GM23338 (cell line): ENCODE data around the gene PSMD8. TPM values are rescaled to one million over a fixed set of nuclear protein-coding genes. Genes with fewer than 3 reads are reported as not detected.
A peak's percentile ranks its signal among the peaks of the same experiment; 100 is the strongest.

Source experiments
- ATAC-seq: fragments of 200-7000 bp; cut with Tn5 transposase; 3 replicates; pipeline ENCODE4 v1.9.1; 2020
- DNase-seq: peaks from one replicate; pipeline ENCODE4 v3.0.0-alpha.2; 2015; ENCODE audit warnings: low spot score
- H2AFZ ChIP-seq: fragments of 200-600 bp; sonication (generic); 2 replicates; pipeline ENCODE4 v1.8.0; 2016; ENCODE audit warnings: antibody characterized with exemption, mild to moderate bottlenecking, moderate library complexity
- H3F3A ChIP-seq: fragments of 200-600 bp; sonication (generic); replicated peaks from 2 replicates; pipeline ENCODE4 v1.8.0; 2017; ENCODE audit warnings: antibody characterized with exemption, mixed run types, low read depth
- H3K27ac ChIP-seq: fragments of 200-600 bp; sonication (generic); 2 replicates; pipeline ENCODE4 v1.6.1; 2016; ENCODE audit warnings: low read depth
- H3K27me3 ChIP-seq: fragments of 200-600 bp; sonication (generic); 2 replicates; pipeline ENCODE4 v1.8.0; 2016; ENCODE audit warnings: mild to moderate bottlenecking, mixed run types, moderate library complexity; ENCODE audit not compliant: insufficient read depth
- H3K36me3 ChIP-seq: fragments of 200-600 bp; sonication (generic); 2 replicates; pipeline ENCODE4 v1.8.0; 2016; ENCODE audit warnings: mild to moderate bottlenecking; ENCODE audit not compliant: insufficient read depth
- H3K4me1 ChIP-seq: fragments of 200-600 bp; sonication (generic); 2 replicates; pipeline ENCODE4 v1.8.0; 2016; ENCODE audit warnings: mild to moderate bottlenecking, moderate library complexity; ENCODE audit not compliant: insufficient read depth
- H3K4me2 ChIP-seq: fragments of 200-600 bp; sonication (generic); 2 replicates; pipeline ENCODE4 v1.7.1; 2017; ENCODE audit warnings: mixed run types
- H3K4me3 ChIP-seq: fragments of 200-600 bp; sonication (generic); 2 replicates; pipeline ENCODE4 v1.6.1; 2016; ENCODE audit warnings: mixed run types
- H3K79me2 ChIP-seq: fragments of 200-600 bp; sonication (generic); replicated peaks from 2 replicates; pipeline ENCODE4 v1.8.0; 2017; ENCODE audit warnings: mild to moderate bottlenecking; ENCODE audit not compliant: insufficient read depth
- H3K9me2 ChIP-seq: fragments of 200-600 bp; sonication (generic); 2 replicates; pipeline ENCODE4 v1.8.0; 2017; ENCODE audit not compliant: insufficient read depth
- H4K20me1 ChIP-seq: fragments of 200-600 bp; sonication (generic); replicated peaks from 2 replicates; pipeline ENCODE4 v1.8.0; 2017; ENCODE audit warnings: mild to moderate bottlenecking; ENCODE audit not compliant: insufficient read depth
- H3K27ac Mint-ChIP-seq: 2 replicates; pipeline ENCODE4 v1.8.0; 2020; ENCODE audit warnings: inconsistent platforms, mild to moderate bottlenecking, moderate library complexity, mixed read lengths
- H3K27me3 Mint-ChIP-seq: 3 replicates; pipeline ENCODE4 v1.8.0; 2022; ENCODE audit warnings: low read depth, mild to moderate bottlenecking, moderate library complexity, mixed read lengths, inconsistent platforms; ENCODE audit not compliant: insufficient read depth, poor library complexity
- H3K36me3 Mint-ChIP-seq: 3 replicates; pipeline ENCODE4 v1.8.0; 2021; ENCODE audit warnings: low read depth, mild to moderate bottlenecking, inconsistent platforms, moderate library complexity, mixed read lengths
- H3K4me1 Mint-ChIP-seq: 3 replicates; pipeline ENCODE4 v1.8.0; 2020; ENCODE audit warnings: mild to moderate bottlenecking, inconsistent platforms, mixed read lengths
- H3K4me3 Mint-ChIP-seq: 3 replicates; pipeline ENCODE4 v1.8.0; 2021; ENCODE audit warnings: moderate library complexity, mild to moderate bottlenecking, inconsistent platforms, mixed read lengths
- H3K9me3 Mint-ChIP-seq: 3 replicates; pipeline ENCODE4 v1.8.0; 2020; ENCODE audit warnings: moderate library complexity, mild to moderate bottlenecking, inconsistent platforms, mixed read lengths
- EZH2 ChIP-seq: fragments of 200-600 bp; sonication (generic); IDR thresholded peaks from one replicate; pipeline ENCODE4 v1.8.0; 2017; ENCODE audit warnings: antibody characterized with exemption, mild to moderate bottlenecking, low read depth; ENCODE audit not compliant: unreplicated experiment
- EZH2phosphoT487 ChIP-seq: fragments of 200-600 bp; sonication (generic); IDR thresholded peaks from one replicate; pipeline ENCODE4 v1.8.1; 2018; ENCODE audit warnings: antibody characterized with exemption; ENCODE audit not compliant: unreplicated experiment
- JUNB ChIP-seq: IDR thresholded peaks from one replicate; pipeline ENCODE4 v1.6.1; 2016; ENCODE audit warnings: antibody characterized with exemption; ENCODE audit not compliant: unreplicated experiment
- NANOG ChIP-seq: IDR thresholded peaks from 2 replicates; pipeline ENCODE4 v1.6.1; 2016; ENCODE audit warnings: antibody characterized with exemption, borderline replicate concordance
- POLR2AphosphoS5 ChIP-seq: IDR thresholded peaks from 2 replicates; pipeline ENCODE4 v1.6.1; 2016; ENCODE audit warnings: antibody characterized with exemption, low read depth
- ZNF114 ChIP-seq: fragments of 250-450 bp; sonication (Bioruptor Pico); IDR thresholded peaks from 2 replicates; pipeline ENCODE4 v1.5.0; 2020; ENCODE audit warnings: mild to moderate bottlenecking, moderate library complexity
- polyA plus RNA-seq: library from polyadenylated mRNA; unstranded; fragments of >200 nt; fragmentation: Nextera tagmentation; extraction: Ambion mirVana; gene quantifications from 2 replicates; pipeline ENCODE4 v1.2.1, GENCODE V29; 2016
- total RNA-seq: library from RNA; depleted of rRNA; stranded (reverse); fragments of >200 nt; shearing (Covaris generic); gene quantifications from 2 replicates; pipeline ENCODE4 v1.2.3, GENCODE V29; 2014
- TF ChIP-seq, protein P1 (sequence below), 2 experiments: fragments of 200-600 bp in 1 of 2; sonication (generic) in 1 of 2; conservative IDR thresholded peaks; 2 replicates each; pipeline versions ENCODE4 v1.5.1 to v1.6.1; 2016 to 2017; ENCODE audit warnings: antibody characterized with exemption in 2 of 2, low read depth in 2 of 2, mild to moderate bottlenecking in 2 of 2, moderate library complexity in 1 of 2

Gene PSMD8
- total and polyA plus RNA-seq, 2 experiments from 2014 or later = 129 to 241 TPM

DNA sequence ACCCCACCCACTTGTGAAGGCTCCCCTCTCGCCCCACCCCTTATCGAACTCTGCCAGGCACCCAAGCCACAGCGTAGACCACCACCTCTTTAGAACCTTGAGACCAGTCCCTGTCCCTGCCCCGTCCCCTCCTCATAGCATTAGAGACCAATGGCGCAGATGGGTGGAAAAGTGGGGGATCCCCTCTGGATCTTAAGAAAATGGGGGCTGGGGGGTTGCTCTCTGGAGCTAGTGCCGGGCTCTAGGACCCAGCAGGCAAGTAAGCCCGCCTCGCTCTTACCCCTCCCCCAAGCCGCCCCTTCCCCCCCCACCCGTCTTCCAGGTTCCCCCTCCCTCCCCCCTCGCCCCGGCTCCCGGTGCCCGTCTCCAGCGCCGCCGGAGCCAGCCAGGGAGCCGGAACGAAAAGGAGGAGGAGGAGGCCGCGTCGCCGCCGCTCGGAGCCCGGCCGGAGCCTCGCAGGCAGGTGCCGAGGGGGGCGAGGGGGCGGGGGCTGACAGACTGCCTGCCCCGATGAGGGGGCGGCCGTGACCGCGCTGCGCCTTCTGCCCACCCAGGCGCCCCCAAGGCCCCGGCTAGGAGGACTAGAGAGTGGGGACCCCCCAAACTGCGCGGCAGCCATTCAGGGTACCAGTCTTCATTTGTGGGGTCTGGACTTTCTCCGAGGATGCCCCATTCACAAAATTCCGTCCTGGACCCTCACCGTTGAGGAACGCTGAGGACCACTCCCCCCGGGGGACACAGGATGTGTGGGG, 14.2 kb downstream of the PSMD8 start, which contains the start of gene SPRED3:
Gene SPRED3 (plus strand): TSS at position 349 of the 752 bp plus-strand sequence. CDS start 1,606 bp downstream, outside the sequence.
- peaks cover 16% of the 10 kb centered on the region for H3F3A ChIP-seq
- H3K4me1 Mint-ChIP-seq = peaks cover 46% of the 10 kb centered on the region
- H3K36me3 Mint-ChIP-seq = peaks cover 33% of the 10 kb centered on the region
- peaks cover 24% of the 10 kb centered on the region for H3K27me3 ChIP-seq
- ATAC-seq (peak; percentile 2), DNase-seq (peak; percentile 85)
- H3K79me2 ChIP-seq = peaks cover 10% of the 10 kb centered on the region
- H3K27ac Mint-ChIP-seq = peak within 1 kb of the TSS; percentile 93
- peaks cover 7% of the 10 kb centered on the region for H3K4me1 ChIP-seq
- TF ChIP-seq ZNF114 (CRISPR knock-in tag) = no peak
- TF ChIP-seq POLR2AphosphoS5 = peak; percentile 2; the same call in 1 of the 2 replicates
- peaks cover 46% of the 10 kb centered on the region for H3K27me3 Mint-ChIP-seq
- H3K4me3 ChIP-seq = peak within 1 kb of the TSS; percentile 96
- peaks cover 7% of the 10 kb centered on the region for H4K20me1 ChIP-seq
- peak within 1 kb of the TSS; percentile 95 for H3K4me2 ChIP-seq
- H3K9me3 Mint-ChIP-seq = no peaks in the 10 kb centered on the region; the same call in 2 of the 3 replicates
- peak within 1 kb of the TSS; percentile 92 for H3K4me3 Mint-ChIP-seq
- H2AFZ ChIP-seq = peak within 1 kb of the TSS; percentile 92
- H3K27ac ChIP-seq = peak within 1 kb of the TSS; percentile 95
- peaks cover 3% of the 10 kb centered on the region; the same call in 1 of the 2 replicates for H3K36me3 ChIP-seq
- H3K9me2 ChIP-seq = no peaks in the 10 kb centered on the region

DNA sequence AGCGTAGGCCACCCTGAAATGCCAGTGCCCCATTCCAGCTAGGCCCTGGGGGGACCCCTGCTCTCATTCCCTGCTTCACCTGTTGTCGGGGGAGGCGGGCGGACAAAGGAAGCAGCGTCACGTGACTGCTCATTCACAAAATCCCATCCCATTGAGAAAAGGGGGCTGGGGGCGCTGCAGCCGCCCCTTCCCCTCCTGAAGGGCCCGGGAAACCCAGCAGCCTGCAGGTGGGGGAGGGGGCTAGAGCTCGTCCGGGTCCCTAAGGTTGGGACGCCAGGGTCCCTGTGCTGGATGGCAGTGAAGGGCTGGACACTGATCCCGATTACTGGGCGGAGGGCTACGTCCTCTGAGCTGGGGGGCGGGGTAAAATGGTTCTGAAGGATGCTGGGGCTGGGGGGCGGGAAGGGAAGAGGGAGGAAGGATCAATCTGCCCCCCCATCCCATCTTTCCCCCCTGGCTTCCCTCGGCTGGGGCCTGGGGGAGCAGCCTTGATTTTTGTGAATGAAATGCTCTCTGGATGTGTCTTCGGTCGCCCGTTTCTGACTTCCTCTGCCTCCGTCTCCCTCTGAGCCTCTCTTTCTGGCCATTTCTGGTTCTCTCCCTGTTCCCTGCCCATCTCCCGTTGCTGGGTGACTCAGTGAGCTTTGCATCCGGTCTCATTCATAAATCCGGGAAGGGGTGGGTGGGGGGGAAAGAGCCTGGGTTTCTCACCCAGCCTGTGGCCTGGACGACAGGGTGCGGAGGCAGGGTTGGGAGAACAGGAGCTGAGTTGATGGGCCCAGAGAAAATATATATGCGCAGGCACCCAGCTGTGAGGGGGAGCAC, 14.9 kb downstream of the PSMD8 start:
- Histone ChIP-seq H3K4me2 (peak overlapping the region; percentile 95), H3K36me3 (peaks cover 3% of the 10 kb centered on the region; the same call in 1 of the 2 replicates), H3K79me2 (peaks cover 10% of the 10 kb centered on the region), H3F3A (peaks cover 19% of the 10 kb centered on the region), H2AFZ (peak overlapping the region; percentile 81), H3K27ac (peak overlapping the region; percentile 95), H3K4me3 (peak overlapping the region; percentile 96), H3K9me2 (no peaks in the 10 kb centered on the region), H3K27me3 (peaks cover 24% of the 10 kb centered on the region), H3K4me1 (peaks cover 12% of the 10 kb centered on the region), H4K20me1 (peaks cover 7% of the 10 kb centered on the region)
- Mint-ChIP-seq H3K27me3 (peaks cover 46% of the 10 kb centered on the region), H3K4me3 (peak overlapping the region; percentile 92), H3K9me3 (no peaks in the 10 kb centered on the region; the same call in 2 of the 3 replicates), H3K36me3 (peaks cover 36% of the 10 kb centered on the region), H3K4me1 (peaks cover 51% of the 10 kb centered on the region), H3K27ac (peak overlapping the region; percentile 90)
- ATAC-seq (no peak), DNase-seq (peak; percentile 66)
- no peak for TF ChIP-seq NANOG
- no peak for TF ChIP-seq EZH2phosphoT487
- no peak for TF ChIP-seq JUNB
- TF ChIP-seq EZH2 = no peak
- TF ChIP-seq, protein P1, sequence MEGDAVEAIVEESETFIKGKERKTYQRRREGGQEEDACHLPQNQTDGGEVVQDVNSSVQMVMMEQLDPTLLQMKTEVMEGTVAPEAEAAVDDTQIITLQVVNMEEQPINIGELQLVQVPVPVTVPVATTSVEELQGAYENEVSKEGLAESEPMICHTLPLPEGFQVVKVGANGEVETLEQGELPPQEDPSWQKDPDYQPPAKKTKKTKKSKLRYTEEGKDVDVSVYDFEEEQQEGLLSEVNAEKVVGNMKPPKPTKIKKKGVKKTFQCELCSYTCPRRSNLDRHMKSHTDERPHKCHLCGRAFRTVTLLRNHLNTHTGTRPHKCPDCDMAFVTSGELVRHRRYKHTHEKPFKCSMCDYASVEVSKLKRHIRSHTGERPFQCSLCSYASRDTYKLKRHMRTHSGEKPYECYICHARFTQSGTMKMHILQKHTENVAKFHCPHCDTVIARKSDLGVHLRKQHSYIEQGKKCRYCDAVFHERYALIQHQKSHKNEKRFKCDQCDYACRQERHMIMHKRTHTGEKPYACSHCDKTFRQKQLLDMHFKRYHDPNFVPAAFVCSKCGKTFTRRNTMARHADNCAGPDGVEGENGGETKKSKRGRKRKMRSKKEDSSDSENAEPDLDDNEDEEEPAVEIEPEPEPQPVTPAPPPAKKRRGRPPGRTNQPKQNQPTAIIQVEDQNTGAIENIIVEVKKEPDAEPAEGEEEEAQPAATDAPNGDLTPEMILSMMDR (conservative IDR thresholded peaks at IDR 0.05; ENCODE audit: low read depth in 2 of 2) = 0 out of 4 replicates have a peak, but pooled peaks of 1 of the 2 experiments have one; percentile 9
- TF ChIP-seq POLR2AphosphoS5 = peak; percentile 31; the same call in 1 of the 2 replicates
